HepG2 (cell line): ENCODE data around the gene ACER3. TPM values are rescaled to one million over a fixed set of nuclear protein-coding genes. Genes with fewer than 3 reads are reported as not detected.

Experiments
- ATAC-seq: fragments of 200-7000 bp; cut with Tn5 transposase; 3 replicates; pipeline ENCODE4 v1.9.1; 2020; ENCODE audit warnings: mild to moderate bottlenecking, moderate library complexity
- BruUV-seq: library from RNA; stranded (reverse); fragments of 400-500 nt; replicated peaks from 2 replicates; lab custom pipeline; 2021; lab: Mats Ljungman, UMichigan
- CTCF ChIA-PET: fragments of 300-600 bp; formaldehyde crosslinking; extraction: SDS; loops from one replicate; lab custom pipeline; 2021; ENCODE audit warnings: low total read pairs, inconsistent platforms, low intra/inter-chr PET ratio; lab: Yijun Ruan, JAX
- POLR2A ChIA-PET: fragments of 350-600 bp; sonication (Branson Sonifier 250); formaldehyde crosslinking; loops from one replicate; lab custom pipeline; 2020; ENCODE audit warnings: antibody characterized with exemption, inconsistent platforms; lab: Yijun Ruan, JAX
- DNase-seq: peaks from one replicate; pipeline ENCODE4 v3.0.0-alpha.2; 2015; ENCODE audit warnings: low spot score
- FAIRE-seq: peaks from 3 replicates; lab custom pipeline; 2011; peaks lifted over from hg19 to GRCh38; lab: Jason Lieb, UNC
- H2AFZ ChIP-seq: one replicate; pipeline ENCODE4 v1.6.1; 2011; ENCODE audit warnings: low read length, inconsistent platforms
- H3K27ac ChIP-seq: fragments of 300-600 bp; 3 replicates; pipeline ENCODE4 v1.8.0; 2011; ENCODE audit warnings: mixed run types, mild to moderate bottlenecking, mixed read lengths, low read length, inconsistent platforms; ENCODE audit not compliant: insufficient read depth; ENCODE audit errors: extremely low read length
- H3K27me3 ChIP-seq, 2 experiments: fragments of 200-600 bp in 1 of 2; 2 replicates in 1 of 2; 3 replicates in 1 of 2; pipeline versions ENCODE4 v1.6.0 to v1.8.0; 2011; ENCODE audit warnings: low read length in 2 of 2, mild to moderate bottlenecking in 2 of 2, moderate library complexity in 2 of 2, inconsistent platforms in 1 of 2; ENCODE audit not compliant: insufficient read depth in 2 of 2, control insufficient read depth in 1 of 2
- H3K36me3 ChIP-seq, 2 experiments: fragments of 200-600 bp in 1 of 2; replicated peaks in 1 of 2; 2 replicates in 1 of 2; 3 replicates in 1 of 2; pipeline versions ENCODE4 v1.5.1 to v1.8.0; 2011; ENCODE audit warnings: low read length in 2 of 2, inconsistent platforms in 1 of 2; ENCODE audit not compliant: insufficient read depth in 2 of 2, control insufficient read depth in 1 of 2
- H3K4me1 ChIP-seq: 2 replicates; pipeline ENCODE4 v1.5.1; 2012; ENCODE audit warnings: low read length, inconsistent platforms; ENCODE audit not compliant: insufficient read depth
- H3K4me2 ChIP-seq: 2 replicates; pipeline ENCODE4 v1.6.0; 2011; ENCODE audit warnings: low read depth, low read length, inconsistent platforms
- H3K4me3 ChIP-seq, 3 experiments: fragments of 200-600 bp in 1 of 3; sonication (generic), shearing (Covaris generic) in 1 of 3; replicated peaks in 1 of 3; 2 replicates each; pipeline ENCODE4 v1.5.1; 2011 to 2016; ENCODE audit warnings: low read length in 3 of 3, inconsistent platforms in 2 of 3, low read depth in 2 of 3, mild to moderate bottlenecking in 2 of 3, control low read depth in 1 of 3, mixed read lengths in 1 of 3; ENCODE audit not compliant: insufficient read depth in 1 of 3
- H3K79me2 ChIP-seq: one replicate; pipeline ENCODE4 v1.6.1; 2011; ENCODE audit warnings: low read length, inconsistent platforms; ENCODE audit not compliant: insufficient read depth
- H3K9ac ChIP-seq: 2 replicates; pipeline ENCODE4 v1.6.0; 2011; ENCODE audit warnings: mild to moderate bottlenecking, low read depth, low read length, inconsistent platforms; ENCODE audit not compliant: insufficient read depth
- H3K9me3 ChIP-seq: 2 replicates; pipeline ENCODE4 v1.5.1; 2012; ENCODE audit warnings: mild to moderate bottlenecking, low read length
- H4K20me1 ChIP-seq: 2 replicates; pipeline ENCODE4 v1.6.0; 2011; ENCODE audit warnings: inconsistent platforms, mild to moderate bottlenecking, low read length, moderate library complexity; ENCODE audit not compliant: insufficient read depth
- BCL6 ChIP-seq: IDR thresholded peaks from 2 replicates; pipeline ENCODE4 v1.6.1; 2016; ENCODE audit warnings: missing genetic modification reagents, missing compliant biosample characterization
- CHCHD3 ChIP-seq: sonication (generic); formaldehyde crosslinking; IDR thresholded peaks from 2 replicates; pipeline ENCODE4 v1.8.0; 2022; ENCODE audit warnings: mild to moderate bottlenecking, missing genetic modification reagents, moderate library complexity
- HOXD1 ChIP-seq: sonication (generic); formaldehyde crosslinking; IDR thresholded peaks from 2 replicates; pipeline ENCODE4 v1.5.0; 2020; ENCODE audit warnings: missing genetic modification reagents
- MAZ ChIP-seq, 2 experiments: sonication (generic) in 1 of 2; formaldehyde crosslinking in 1 of 2; IDR thresholded peaks; 2 replicates each; pipeline versions ENCODE4 v1.5.0 to v1.6.1; 2012 to 2020; ENCODE audit warnings: low read depth in 2 of 2, mild to moderate bottlenecking in 2 of 2, borderline replicate concordance in 1 of 2, improper control_type of control experiment in 1 of 2, low read length in 1 of 2, missing genetic modification reagents in 1 of 2, moderate library complexity in 1 of 2
- PAXIP1 ChIP-seq: sonication (generic); formaldehyde crosslinking; conservative IDR thresholded peaks from 2 replicates; pipeline ENCODE4 v1.4.0; 2020; ENCODE audit warnings: mild to moderate bottlenecking, missing genetic modification reagents, moderate library complexity
- RAD21 ChIP-seq: fragments of 450-650 bp; formaldehyde crosslinking; IDR thresholded peaks from 2 replicates; pipeline ENCODE4 v1.5.0; 2020; ENCODE audit warnings: mild to moderate bottlenecking
- SMAD9 ChIP-seq: sonication (generic); formaldehyde crosslinking; IDR thresholded peaks from 2 replicates; pipeline ENCODE4 v1.5.1; 2020; ENCODE audit warnings: mild to moderate bottlenecking, missing genetic modification reagents
- ZNF737 ChIP-seq: sonication (generic); formaldehyde crosslinking; IDR thresholded peaks from 2 replicates; pipeline ENCODE4 v1.5.0; 2020; ENCODE audit warnings: missing genetic modification reagents, mild to moderate bottlenecking, borderline replicate concordance
- WGBS: methylation state at CpG from one replicate; pipeline ENCODE4 v1.1.6; 2017; ENCODE audit warnings: low lambda C conversion rate; 5-methylcytosine and 5-hydroxymethylcytosine counted together
- in situ Hi-C: cut with HindIII; loops from 2 replicates; pipeline ENCODE4 v1.10.0; 2017; ENCODE audit warnings: low pct_unique_long_range_greater_than_20kb; ENCODE audit not compliant: extremely low pct_ligation_motif_present
- intact Hi-C: fragments of 100-400 bp; cut with micrococcal nuclease; formaldehyde crosslinking; loops from one replicate; pipeline ENCODE4 v1.10.0; 2022; ENCODE audit not compliant: unreplicated experiment
- polyA plus RNA-seq, 8 experiments: library from polyadenylated mRNA; depleted of rRNA in 3 of 8; stranded (reverse) in 7 of 8; unstranded in 1 of 8; fragments of >200 nt; fragmentation: Illumina TruSeq in 4 of 8; extraction: Trizol in 4 of 8; gene quantifications; 2 replicates each; pipeline versions ENCODE4 v1.2.1 to v1.2.3, GENCODE V29; 2011 to 2016; ENCODE audit warnings: low read depth in 4 of 8, missing spikeins in 1 of 8, mixed read lengths in 1 of 8; ENCODE audit not compliant: insufficient read depth in 1 of 8
- total RNA-seq, 5 experiments: library from RNA; depleted of rRNA; stranded (reverse); fragments of >200 nt; fragmentation: Illumina TruSeq; extraction: Trizol; gene quantifications; 2 replicates each; pipeline ENCODE4 v1.2.3, GENCODE V29; 2016; ENCODE audit warnings: low read depth in 1 of 5

ACER3 gene
- total and polyA plus RNA-seq, 2 of the 13 experiments (the other 11 are each of a cell fraction or from before 2014, with no cell fraction given) = 6.0 to 9.8 TPM

- no peak for FAIRE-seq
Measured at GRCh38 chr11:76902121-76903014, 41.6 kb downstream of the ACER3 start.

More at GRCh38 chr11:76902121-76903014, 41.6 kb downstream of the ACER3 start:
- no peak overlapping the region for H3K9ac ChIP-seq
- H3K4me1 ChIP-seq = no peaks in the 10 kb centered on the region
- DNase-seq = no peak
- H3K9me3 ChIP-seq = no peaks in the 10 kb centered on the region
- no peaks in the 10 kb centered on the region for H3K36me3 ChIP-seq
- no TSS peak for BruUV-seq
- no peaks in the 10 kb centered on the region for H3K27me3 ChIP-seq
- H3K4me3 ChIP-seq = no peak overlapping the region
- H3K4me2 ChIP-seq = no peak overlapping the region
- in situ Hi-C loops (loop anchor here (25.0 kb wide), 1 partner anchor 135 kb away; the partner anchor contains the start of gene B3GNT6), intact Hi-C loops (no loop called here)
- no peak overlapping the region for H3K27ac ChIP-seq
- ChIA-PET CTCF (no interaction called here), POLR2A (no interaction called here)
- no peak overlapping the region for H2AFZ ChIP-seq
- TF ChIP-seq ZNF737 (CRISPR knock-in tag) (no peak), PAXIP1 (CRISPR knock-in tag) (no peak), BCL6 (no peak), MAZ (IDR thresholded peaks at IDR 0.05; ENCODE audit: borderline replicate concordance, low read depth, low read length) (no peak), MAZ (CRISPR knock-in tag; IDR thresholded peaks at IDR 0.05; ENCODE audit: low read depth) (no peak), HOXD1 (CRISPR knock-in tag) (no peak), CHCHD3 (no peak), RAD21 (no peak), SMAD9 (no peak)
- WGBS = 90% methylated on average over 5 of the region's 5 CpGs
- no peaks in the 10 kb centered on the region for H4K20me1 ChIP-seq
- ATAC-seq = no peak
- H3K79me2 ChIP-seq = no peaks in the 10 kb centered on the region
